Measurements from ENCODE around the gene CBFA2T3. TPM values are rescaled to one million over a fixed set of nuclear protein-coding genes. Genes with fewer than 3 reads are reported as not detected.

The CBFA2T3 gene
- total RNA-seq, 1 experiment from 2014 or later, result 2.1 TPM

GRCh38 chr16:88962478-88963152 is 14.4 kb downstream of the CBFA2T3 start:
- POLR2A ChIA-PET, result no interaction called here

DNA sequence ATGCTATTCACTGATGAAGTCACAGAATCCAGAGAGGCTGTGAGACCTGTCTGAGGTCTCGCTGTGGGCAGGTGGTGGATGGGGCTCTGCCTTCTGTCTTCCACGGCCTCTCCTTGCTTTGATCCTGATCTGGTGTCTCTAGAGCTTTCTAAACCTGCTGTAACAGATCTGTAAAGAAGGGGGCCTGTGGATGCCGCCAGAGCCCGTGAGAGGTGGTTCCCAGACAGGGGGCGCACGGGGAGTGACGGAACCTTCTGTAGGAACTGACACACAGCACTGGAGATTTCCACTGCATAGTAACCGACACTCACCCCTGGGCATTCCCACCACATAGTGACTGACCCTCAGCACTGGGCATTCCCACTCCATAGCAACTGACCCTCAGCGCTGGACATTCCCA is 16.0 kb downstream of the CBFA2T3 start:
- Histone ChIP-seq H3K36me3 (ENCODE audit: control insufficient read depth, insufficient read depth, low read length) (no peaks in the 10 kb centered on the region), H3K4me1 (no peaks in the 10 kb centered on the region), H3K4me3 (ENCODE audit: low read depth, low read length) (no peak overlapping the region), H3K9me3 (no peaks in the 10 kb centered on the region), H3K27me3 (replicated peaks; ENCODE audit: control insufficient read depth, insufficient read depth, low read length) (peaks cover 2% of the 10 kb centered on the region)
- TF ChIP-seq CTCF (IDR thresholded peaks at IDR 0.05; ENCODE audit: insufficient read depth in 1 of 2, low read depth in 1 of 2, low read length in 1 of 2, severe bottlenecking in 1 of 2, unreplicated experiment in 1 of 2), result no peak
- ChIA-PET CTCF (no interaction called here), POLR2A (no interaction called here)
- no peak overlapping the region for H3K27ac Mint-ChIP-seq (ENCODE audit: unreplicated experiment)
- DNase-seq, result no peak
- intact Hi-C loops (cut with micrococcal nuclease; ENCODE audit: unreplicated experiment), result no loop called here
- BruUV-seq (replicated peaks), result no TSS peak
- H3K36me3 Mint-ChIP-seq (ENCODE audit: insufficient read depth, unreplicated experiment), result no peaks in the 10 kb centered on the region
- no peaks in the 10 kb centered on the region for H3K9me3 Mint-ChIP-seq (ENCODE audit: unreplicated experiment)
- peaks cover 40% of the 10 kb centered on the region for H3K27me3 Mint-ChIP-seq (ENCODE audit: insufficient read depth, unreplicated experiment)
- H3K4me3 Mint-ChIP-seq (ENCODE audit: unreplicated experiment), result no peak overlapping the region
- no peaks in the 10 kb centered on the region for H3K4me1 Mint-ChIP-seq (ENCODE audit: low read depth, unreplicated experiment)

More at GRCh38 chr16:88962478-88963152, 14.4 kb downstream of the CBFA2T3 start:
- CTCF ChIA-PET, result no interaction called here
- no peaks in the 10 kb centered on the region for H3K4me1 ChIP-seq
- no peaks in the 10 kb centered on the region for H3K9me3 ChIP-seq
- peaks cover 2% of the 10 kb centered on the region for H3K27me3 ChIP-seq (replicated peaks; ENCODE audit: control insufficient read depth, insufficient read depth, low read length)
- no TSS peak for BruUV-seq (replicated peaks)
- no peak overlapping the region for H3K27ac Mint-ChIP-seq (ENCODE audit: unreplicated experiment)
- DNase-seq, result no peak
- TF ChIP-seq CTCF (IDR thresholded peaks at IDR 0.05; ENCODE audit: insufficient read depth in 1 of 2, low read depth in 1 of 2, low read length in 1 of 2, severe bottlenecking in 1 of 2, unreplicated experiment in 1 of 2), result no peak
- H3K27me3 Mint-ChIP-seq (ENCODE audit: insufficient read depth, unreplicated experiment), result peaks cover 32% of the 10 kb centered on the region
- no peak overlapping the region for H3K4me3 Mint-ChIP-seq (ENCODE audit: unreplicated experiment)
- no peaks in the 10 kb centered on the region for H3K4me1 Mint-ChIP-seq (ENCODE audit: low read depth, unreplicated experiment)
- intact Hi-C loops (cut with micrococcal nuclease; ENCODE audit: unreplicated experiment), result no loop called here
- no peak overlapping the region for H3K4me3 ChIP-seq (ENCODE audit: low read depth, low read length)
- no peaks in the 10 kb centered on the region for H3K36me3 ChIP-seq (ENCODE audit: control insufficient read depth, insufficient read depth, low read length)
- no peaks in the 10 kb centered on the region for H3K9me3 Mint-ChIP-seq (ENCODE audit: unreplicated experiment)
- H3K36me3 Mint-ChIP-seq (ENCODE audit: insufficient read depth, unreplicated experiment), result no peaks in the 10 kb centered on the region

GRCh38 chr16:88960516-88960915 is 16.5 kb downstream of the CBFA2T3 start:
- Histone ChIP-seq H3K9me3 (no peaks in the 10 kb centered on the region), H3K27me3 (replicated peaks; ENCODE audit: control insufficient read depth, insufficient read depth, low read length) (peaks cover 2% of the 10 kb centered on the region), H3K36me3 (ENCODE audit: control insufficient read depth, insufficient read depth, low read length) (no peaks in the 10 kb centered on the region), H3K4me1 (no peaks in the 10 kb centered on the region), H3K4me3 (ENCODE audit: low read depth, low read length) (no peak overlapping the region)
- ChIA-PET CTCF (no interaction called here), POLR2A (no interaction called here)
- no peak for TF ChIP-seq CTCF (IDR thresholded peaks at IDR 0.05; ENCODE audit: insufficient read depth in 1 of 2, low read depth in 1 of 2, low read length in 1 of 2, severe bottlenecking in 1 of 2, unreplicated experiment in 1 of 2)
- Mint-ChIP-seq H3K4me3 (ENCODE audit: unreplicated experiment) (no peak overlapping the region), H3K36me3 (ENCODE audit: insufficient read depth, unreplicated experiment) (no peaks in the 10 kb centered on the region), H3K27ac (ENCODE audit: unreplicated experiment) (no peak overlapping the region), H3K27me3 (ENCODE audit: insufficient read depth, unreplicated experiment) (peaks cover 40% of the 10 kb centered on the region), H3K9me3 (ENCODE audit: unreplicated experiment) (no peaks in the 10 kb centered on the region), H3K4me1 (ENCODE audit: low read depth, unreplicated experiment) (no peaks in the 10 kb centered on the region)
- BruUV-seq (replicated peaks), result no TSS peak
- intact Hi-C loops (cut with micrococcal nuclease; ENCODE audit: unreplicated experiment), result no loop called here
- DNase-seq, result no peak

Measured in Caco-2 (cell line).